Activated CD4-positive, CD25-positive, alpha-beta regulatory T cell treated with anti-CD3 and anti-CD28 coated beads, Interleukin-2, amount 50 U/mL, for 16 hours (primary cell): Measurements from ENCODE around the gene TEX2.
"Not testable (repeated sequence)": the region's sequence is repeated elsewhere in the genome, so short reads cannot be mapped to it uniquely, and the experiment has no call there.

Experiments used
- DNase-seq: peaks from one replicate; pipeline ENCODE4 v3.0.0-alpha.2; 2020; ENCODE audit warnings: low read depth, low spot score

TEX2 gene

GRCh38 chr17:64213995-64214811 is 48.9 kb downstream of the TEX2 start:
- no peak for DNase-seq

GRCh38 chr17:64212122-64212521 is 50.9 kb downstream of the TEX2 start:
- no peak for DNase-seq

- no peak for DNase-seq
These were observed 53.1 kb downstream of the TEX2 start for GRCh38 chr17:64209983-64210382.

GRCh38 chr17:64209356-64209941 is 53.6 kb downstream of the TEX2 start:
- no peak for DNase-seq

- DNase-seq = not testable (repeated sequence)
These were observed 54.4 kb downstream of the TEX2 start for GRCh38 chr17:64208656-64209055.

GRCh38 chr17:64205804-64206203 is 57.3 kb downstream of the TEX2 start:
- no peak for DNase-seq

- DNase-seq = no peak
These were observed 59.4 kb downstream of the TEX2 start for GRCh38 chr17:64203630-64204029.

GRCh38 chr17:64202683-64203344 is 60.2 kb downstream of the TEX2 start:
- DNase-seq = no peak

- no peak for DNase-seq
These were observed 62.7 kb downstream of the TEX2 start for GRCh38 chr17:64200080-64201032.

GRCh38 chr17:64198331-64199090 is 64.5 kb downstream of the TEX2 start:
- no peak for DNase-seq

- no peak for DNase-seq
These were observed 66.5 kb downstream of the TEX2 start for GRCh38 chr17:64196601-64197000.

- DNase-seq = no peak
These were observed 69.5 kb downstream of the TEX2 start for GRCh38 chr17:64193561-64193960.

GRCh38 chr17:64192589-64192988 is 70.5 kb downstream of the TEX2 start:
- DNase-seq = no peak

- no peak for DNase-seq
These were observed 72.6 kb downstream of the TEX2 start for GRCh38 chr17:64190472-64190871.

- DNase-seq = no peak
These were observed 75.0 kb downstream of the TEX2 start for GRCh38 chr17:64188088-64188487.

- DNase-seq = no peak
These were observed 75.8 kb downstream of the TEX2 start for GRCh38 chr17:64187093-64187895.

- no peak for DNase-seq
These were observed 76.6 kb downstream of the TEX2 start for GRCh38 chr17:64186171-64187092.

GRCh38 chr17:64185557-64185956 is 77.5 kb downstream of the TEX2 start:
- not testable (repeated sequence) for DNase-seq

- DNase-seq = no peak
These were observed 78.0 kb downstream of the TEX2 start for GRCh38 chr17:64185101-64185500.
